HG02798 (cell line): ENCODE data around the gene IL11.
"Not testable (repeated sequence)": the region's sequence is repeated elsewhere in the genome, so short reads cannot be mapped to it uniquely, and the experiment has no call there.

Source experiments
- ATAC-seq: cut with Tn5 transposase; IDR thresholded peaks from one replicate; pipeline ENCODE4 v1.9.1; 2021; ENCODE audit warnings: mild to moderate bottlenecking; ENCODE audit not compliant: unreplicated experiment, poor library complexity

The IL11 gene

GRCh38 chr19:55339105-55339888 is 31.0 kb downstream of the IL11 start, which contains the start of gene KMT5C:
Gene KMT5C (plus strand): TSS chr19:55339876. CDS start chr19:55341937, 2,061 bp downstream.
- peak; percentile 84 for ATAC-seq

DNA sequence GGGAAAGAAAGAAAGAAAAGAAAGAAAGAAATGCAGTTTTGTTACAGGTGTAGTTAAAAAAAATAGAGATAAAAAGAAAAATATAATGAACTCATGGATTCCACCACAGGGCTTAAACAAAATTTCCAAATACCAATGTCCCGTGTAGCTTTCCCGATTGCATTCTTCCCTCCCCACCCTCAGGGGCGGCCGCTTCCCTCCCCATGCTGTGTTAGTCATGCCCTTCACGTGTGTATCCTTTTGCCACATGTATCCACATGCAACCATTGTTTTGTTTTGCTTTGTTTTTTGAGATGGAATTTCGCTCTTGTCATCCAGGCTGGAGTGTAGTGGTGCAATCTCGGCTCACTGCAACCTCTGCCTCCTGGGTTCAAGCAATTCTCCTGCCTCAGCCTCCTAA is 34.2 kb downstream of the IL11 start:
- ATAC-seq: no peak

DNA sequence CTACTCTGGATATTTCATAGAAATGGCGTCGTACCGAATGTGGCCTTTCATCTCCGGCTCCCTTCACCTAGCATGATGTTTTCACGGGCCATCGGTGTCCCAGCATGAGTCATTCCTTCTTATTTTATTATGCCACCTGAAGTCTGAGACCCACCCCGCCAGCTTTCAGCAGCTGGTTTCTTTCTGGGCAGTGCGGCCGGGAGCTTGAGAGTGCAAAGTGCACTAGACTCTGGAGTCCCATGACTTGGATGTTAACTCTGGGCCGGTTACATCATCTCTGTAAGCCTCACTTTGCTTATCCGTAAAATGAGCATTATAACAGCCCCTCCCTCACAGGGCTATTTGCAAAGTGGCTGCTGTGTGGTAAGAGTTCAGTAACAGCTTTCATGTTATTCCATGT is 36.4 kb downstream of the IL11 start:
- ATAC-seq: no peak

- ATAC-seq: not testable (repeated sequence)
Measured at GRCh38 chr19:55329791-55330190, 40.5 kb downstream of the IL11 start.

GRCh38 chr19:55328774-55329318 is 41.4 kb downstream of the IL11 start:
- ATAC-seq: not testable (repeated sequence)

DNA sequence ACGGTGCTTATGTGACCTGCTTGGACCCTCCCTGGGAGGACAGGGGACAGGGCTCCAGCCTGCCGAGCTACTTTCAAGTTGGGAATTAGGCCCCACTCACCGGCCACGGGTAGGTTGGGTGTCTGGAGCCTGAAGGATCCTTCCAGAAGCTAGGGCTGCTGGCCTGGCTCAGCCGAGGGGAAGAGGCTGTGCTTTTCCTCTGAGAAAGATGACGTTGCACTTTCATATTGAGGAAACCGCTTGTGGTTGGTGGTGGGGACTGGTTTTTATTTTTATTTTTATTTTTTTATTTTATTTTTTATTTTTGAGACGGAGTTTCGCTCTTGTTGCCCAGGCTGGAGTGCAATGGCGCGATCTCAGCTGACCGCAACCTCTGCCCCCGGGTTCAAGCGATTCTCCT is 45.1 kb downstream of the IL11 start, which contains the start of gene TMEM150B:
Gene TMEM150B (minus strand): TSS at position 170 of the 400 bp plus-strand sequence. CDS start 4,305 bp downstream, outside the sequence.
- ATAC-seq: no peak

- ATAC-seq: no peak
Measured at GRCh38 chr19:55324662-55325061, 45.6 kb downstream of the IL11 start.

GRCh38 chr19:55322204-55322885 is 47.9 kb downstream of the IL11 start:
- ATAC-seq: no peak

DNA sequence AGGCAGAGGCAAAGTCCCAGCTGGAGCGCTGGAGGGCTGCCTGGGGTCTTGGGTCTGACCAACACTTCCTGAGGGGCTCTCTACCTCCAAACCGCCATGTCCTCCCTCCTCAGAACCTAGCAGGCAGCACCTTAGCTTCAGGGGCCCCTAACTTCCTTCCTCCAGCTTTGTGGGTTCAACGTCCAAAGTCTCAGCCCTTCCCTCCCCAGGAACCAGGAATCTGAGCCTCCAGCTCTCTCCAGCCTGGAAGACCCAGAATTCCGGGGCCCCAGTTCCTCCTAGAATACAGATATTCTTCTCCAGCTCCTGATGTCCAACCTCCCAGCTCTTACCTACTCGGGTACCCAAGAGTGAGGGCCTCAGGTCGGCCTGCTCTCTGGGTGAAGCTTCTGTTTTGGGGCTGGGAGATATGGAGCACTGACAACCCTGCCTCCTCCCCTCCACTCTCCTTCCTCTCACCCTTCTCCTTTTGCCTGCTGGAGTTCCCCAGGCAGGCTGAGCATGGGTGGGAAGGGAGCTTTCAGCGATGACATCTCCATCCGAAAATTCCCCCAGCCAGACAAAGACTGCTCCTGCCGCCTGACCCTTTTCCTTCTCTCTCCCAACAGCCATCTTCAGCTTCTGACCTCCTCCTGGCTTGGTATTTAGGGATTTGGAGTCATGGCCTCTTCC is 48.7 kb downstream of the IL11 start:
- no peak for ATAC-seq

GRCh38 chr19:55320844-55321419 is 49.3 kb downstream of the IL11 start:
- no peak for ATAC-seq

- ATAC-seq: no peak
Measured at GRCh38 chr19:55319785-55320184, 50.5 kb downstream of the IL11 start.

- ATAC-seq: no peak
Measured at GRCh38 chr19:55316646-55317045, 53.6 kb downstream of the IL11 start.

DNA sequence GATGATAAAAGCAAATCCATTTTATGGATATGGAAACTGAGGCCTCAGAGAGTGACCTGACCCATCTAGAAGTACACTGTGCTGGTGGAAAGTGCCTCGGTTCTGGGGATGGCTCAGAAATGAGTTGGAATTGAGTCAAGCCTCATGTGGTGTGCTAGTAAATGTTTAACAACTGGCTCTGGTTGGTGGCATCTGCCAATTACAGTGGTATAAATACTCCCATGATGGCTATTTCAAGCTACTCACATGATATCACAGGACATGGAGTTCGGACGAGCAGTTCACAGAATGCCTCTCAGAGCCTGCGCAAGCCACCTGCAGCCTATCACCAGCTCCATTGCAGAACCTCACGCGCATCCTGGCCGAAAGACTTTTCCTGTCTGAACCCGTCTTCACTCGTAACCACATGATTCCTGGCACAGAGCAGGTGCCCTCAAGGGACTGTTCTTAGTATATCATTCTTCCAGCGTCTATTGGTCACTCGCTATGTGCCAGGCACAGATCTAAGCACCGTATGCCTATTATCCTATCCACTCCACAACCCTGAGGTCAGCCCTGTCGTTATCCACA is 54.2 kb downstream of the IL11 start:
- ATAC-seq: no peak

DNA sequence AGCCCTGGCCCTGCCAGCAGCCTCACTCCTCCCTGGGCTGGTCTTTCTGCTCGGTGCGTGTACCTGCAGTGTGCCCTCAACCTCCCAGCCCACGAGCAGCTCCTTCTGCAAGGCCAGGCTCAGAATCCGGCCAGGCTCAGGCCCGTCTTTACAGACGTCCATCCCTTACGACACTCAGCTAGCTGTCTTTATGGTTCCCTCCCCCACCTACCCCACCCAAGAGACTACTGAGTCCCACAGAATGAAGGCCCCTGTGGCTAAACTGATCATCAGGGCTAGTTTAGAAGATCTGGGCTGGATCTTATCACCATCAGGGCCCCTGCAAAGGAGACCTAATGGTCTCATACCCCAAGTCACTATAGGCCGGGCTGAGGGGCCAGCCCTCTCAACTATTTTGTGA is 55.9 kb downstream of the IL11 start:
- no peak for ATAC-seq
